ENCODE results near the gene FAM117A.

FAM117A gene

GRCh38 chr17:49696233-49696761 is 67.6 kb downstream of the FAM117A start:
- TF ChIP-seq POLR2A (IDR thresholded peaks at IDR 0.05; ENCODE audit: low read depth, low read length): no peak
- DNase-seq (ENCODE audit: insufficient read length, low spot score): no peak
- no peak for FAIRE-seq

- no peak for TF ChIP-seq POLR2A (IDR thresholded peaks at IDR 0.05; ENCODE audit: low read depth, low read length)
- FAIRE-seq: no peak
Observed at GRCh38 chr17:49695698-49696232, 68.2 kb downstream of the FAM117A start.

GRCh38 chr17:49694847-49695697 is 68.9 kb downstream of the FAM117A start:
- no peak for FAIRE-seq

More at GRCh38 chr17:49695698-49696232, 68.2 kb downstream of the FAM117A start:
- no peak for DNase-seq (ENCODE audit: insufficient read length, low spot score)

GRCh38 chr17:49692751-49693150 is 71.2 kb downstream of the FAM117A start:
- DNase-seq (ENCODE audit: insufficient read length, low spot score): no peak
- TF ChIP-seq POLR2A (IDR thresholded peaks at IDR 0.05; ENCODE audit: low read depth, low read length): no peak
- no peak for FAIRE-seq

More at GRCh38 chr17:49694847-49695697, 68.9 kb downstream of the FAM117A start:
- DNase-seq (ENCODE audit: insufficient read length, low spot score): no peak
- no peak for TF ChIP-seq POLR2A (IDR thresholded peaks at IDR 0.05; ENCODE audit: low read depth, low read length)

GRCh38 chr17:49691677-49692191 is 72.2 kb downstream of the FAM117A start:
- no peak for FAIRE-seq
- no peak for DNase-seq (ENCODE audit: insufficient read length, low spot score)
- TF ChIP-seq POLR2A (IDR thresholded peaks at IDR 0.05; ENCODE audit: low read depth, low read length): no peak

- no peak for TF ChIP-seq POLR2A (IDR thresholded peaks at IDR 0.05; ENCODE audit: low read depth, low read length)
- DNase-seq (ENCODE audit: insufficient read length, low spot score): no peak
- no peak for FAIRE-seq
Observed at GRCh38 chr17:49691086-49691676, 72.8 kb downstream of the FAM117A start.

- no peak for DNase-seq (ENCODE audit: insufficient read length, low spot score)
- TF ChIP-seq POLR2A (IDR thresholded peaks at IDR 0.05; ENCODE audit: low read depth, low read length): no peak
- FAIRE-seq: no peak
Observed at GRCh38 chr17:49690256-49690655, 73.7 kb downstream of the FAM117A start.

- no peak for TF ChIP-seq POLR2A (IDR thresholded peaks at IDR 0.05; ENCODE audit: low read depth, low read length)
- DNase-seq (ENCODE audit: insufficient read length, low spot score) (no peak), FAIRE-seq (no peak)
Observed at GRCh38 chr17:49688848-49689247, 75.1 kb downstream of the FAM117A start.

GRCh38 chr17:49687878-49688491 is 75.9 kb downstream of the FAM117A start:
- no peak for FAIRE-seq
- no peak for DNase-seq (ENCODE audit: insufficient read length, low spot score)
- TF ChIP-seq POLR2A (IDR thresholded peaks at IDR 0.05; ENCODE audit: low read depth, low read length): no peak

GRCh38 chr17:49681106-49681979 is 82.6 kb downstream of the FAM117A start:
- FAIRE-seq (no peak), DNase-seq (ENCODE audit: insufficient read length, low spot score) (no peak)
- no peak for TF ChIP-seq POLR2A (IDR thresholded peaks at IDR 0.05; ENCODE audit: low read depth, low read length)

GRCh38 chr17:49680314-49680713 is 83.6 kb downstream of the FAM117A start:
- DNase-seq (ENCODE audit: insufficient read length, low spot score): no peak
- no peak for TF ChIP-seq POLR2A (IDR thresholded peaks at IDR 0.05; ENCODE audit: low read depth, low read length)
- FAIRE-seq: no peak

- peak; percentile 83 for TF ChIP-seq POLR2A (IDR thresholded peaks at IDR 0.05; ENCODE audit: low read depth, low read length)
- DNase-seq (ENCODE audit: insufficient read length, low spot score) (peak; percentile 89), FAIRE-seq (peak; percentile 96)
Observed at GRCh38 chr17:49677933-49678847, 85.7 kb downstream of the FAM117A start, which contains the start of gene SPOP. TSS of gene SPOP (minus strand) at chr17:49678097. CDS start at chr17:49622810, 55,287 bp downstream.

All from H54 (cell line).